Measurements from ENCODE around the gene PTPRQ. TPM values are rescaled to one million over a fixed set of nuclear protein-coding genes. Genes with fewer than 3 reads are reported as not detected.

PTPRQ gene
- total and polyA plus RNA-seq, 10 donors: under 0.01 to 0.09 (median 0.03) TPM; not detected in 7

GRCh38 chr12:80406253-80406652 is 37.8 kb upstream of the PTPRQ start:
- Histone ChIP-seq H3K27me3 (replicated peaks in 1 of 7) (no peaks in the 10 kb centered on the region), H3K4me3 (no peak overlapping the region), H3K27ac (no peak overlapping the region), H3K9me3 (no peaks in the 10 kb centered on the region), H3K4me1 (no peaks in the 10 kb centered on the region), H3K36me3 (no peaks in the 10 kb centered on the region)
- intact Hi-C loops (cut with DNase I; ENCODE audit: low total_unique reads): no loop called here
- TF ChIP-seq, protein P1, sequence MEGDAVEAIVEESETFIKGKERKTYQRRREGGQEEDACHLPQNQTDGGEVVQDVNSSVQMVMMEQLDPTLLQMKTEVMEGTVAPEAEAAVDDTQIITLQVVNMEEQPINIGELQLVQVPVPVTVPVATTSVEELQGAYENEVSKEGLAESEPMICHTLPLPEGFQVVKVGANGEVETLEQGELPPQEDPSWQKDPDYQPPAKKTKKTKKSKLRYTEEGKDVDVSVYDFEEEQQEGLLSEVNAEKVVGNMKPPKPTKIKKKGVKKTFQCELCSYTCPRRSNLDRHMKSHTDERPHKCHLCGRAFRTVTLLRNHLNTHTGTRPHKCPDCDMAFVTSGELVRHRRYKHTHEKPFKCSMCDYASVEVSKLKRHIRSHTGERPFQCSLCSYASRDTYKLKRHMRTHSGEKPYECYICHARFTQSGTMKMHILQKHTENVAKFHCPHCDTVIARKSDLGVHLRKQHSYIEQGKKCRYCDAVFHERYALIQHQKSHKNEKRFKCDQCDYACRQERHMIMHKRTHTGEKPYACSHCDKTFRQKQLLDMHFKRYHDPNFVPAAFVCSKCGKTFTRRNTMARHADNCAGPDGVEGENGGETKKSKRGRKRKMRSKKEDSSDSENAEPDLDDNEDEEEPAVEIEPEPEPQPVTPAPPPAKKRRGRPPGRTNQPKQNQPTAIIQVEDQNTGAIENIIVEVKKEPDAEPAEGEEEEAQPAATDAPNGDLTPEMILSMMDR (IDR thresholded peaks at IDR 0.05 in 8 of 11, conservative IDR thresholded peaks at IDR 0.05 in 3 of 11): no peak
- no peak for TF ChIP-seq POLR2A (IDR thresholded peaks at IDR 0.05)
- no peak for TF ChIP-seq POLR2AphosphoS5 (IDR thresholded peaks at IDR 0.05)
- DNase-seq: no peak

GRCh38 chr12:80411787-80412186 is 32.2 kb upstream of the PTPRQ start:
- DNase-seq: no peak
- H3K9me3 ChIP-seq: no peaks in the 10 kb centered on the region
- H3K27me3 ChIP-seq (replicated peaks in 1 of 7): no peaks in the 10 kb centered on the region
- 34 to 43% (median 38%) methylated on average over 3 of the region's 3 CpGs for WGBS, 5 donors
- no peaks in the 10 kb centered on the region for H3K36me3 ChIP-seq
- no peaks in the 10 kb centered on the region for H3K4me1 ChIP-seq
- H3K27ac ChIP-seq: no peak overlapping the region
- H3K4me3 ChIP-seq: no peak overlapping the region
- intact Hi-C loops (cut with DNase I; ENCODE audit: low total_unique reads): no loop called here
- TF ChIP-seq, protein P1 (IDR thresholded peaks at IDR 0.05 in 8 of 11, conservative IDR thresholded peaks at IDR 0.05 in 3 of 11): no peak
- TF ChIP-seq POLR2A (IDR thresholded peaks at IDR 0.05) (no peak), POLR2AphosphoS5 (IDR thresholded peaks at IDR 0.05) (no peak)

- no peak for DNase-seq
- WGBS, 5 donors: 2 to 5% (median 4%) methylated on average over 3 of the region's 3 CpGs
- no peaks in the 10 kb centered on the region for H3K36me3 ChIP-seq
- H3K4me3 ChIP-seq: no peak overlapping the region
- TF ChIP-seq, protein P1 (IDR thresholded peaks at IDR 0.05 in 8 of 11, conservative IDR thresholded peaks at IDR 0.05 in 3 of 11): peak in 7 of 11 experiments; percentile 31 to 64 (median 52)
- TF ChIP-seq POLR2AphosphoS5 (IDR thresholded peaks at IDR 0.05): no peak
- no peaks in the 10 kb centered on the region for H3K4me1 ChIP-seq
- H3K27ac ChIP-seq: no peak overlapping the region
- no peaks in the 10 kb centered on the region for H3K9me3 ChIP-seq
- no peaks in the 10 kb centered on the region for H3K27me3 ChIP-seq (replicated peaks in 1 of 7)
- intact Hi-C loops (cut with DNase I; ENCODE audit: low total_unique reads): no loop called here
Measured at GRCh38 chr12:80412343-80412953, 31.6 kb upstream of the PTPRQ start.

GRCh38 chr12:80413462-80413861 is 30.6 kb upstream of the PTPRQ start:
- Histone ChIP-seq H3K9me3 (no peaks in the 10 kb centered on the region), H3K36me3 (no peaks in the 10 kb centered on the region), H3K4me3 (no peak overlapping the region), H3K4me1 (no peaks in the 10 kb centered on the region), H3K27ac (no peak overlapping the region), H3K27me3 (replicated peaks in 1 of 7) (no peaks in the 10 kb centered on the region)
- TF ChIP-seq, protein P1 (IDR thresholded peaks at IDR 0.05 in 8 of 11, conservative IDR thresholded peaks at IDR 0.05 in 3 of 11): no peak
- TF ChIP-seq POLR2AphosphoS5 (IDR thresholded peaks at IDR 0.05): no peak
- TF ChIP-seq POLR2A (IDR thresholded peaks at IDR 0.05): no peak
- no peak for DNase-seq
- 81 to 92% (median 86%) methylated on average over 3 of the region's 3 CpGs for WGBS, 5 donors
- intact Hi-C loops (cut with DNase I; ENCODE audit: low total_unique reads): no loop called here

Measured in spleen (tissue), 11 donors.